Hepatic stellate cell (primary cell): Measurements from ENCODE around the gene GULP1.

Experiments used
- DNase-seq: peaks from one replicate; pipeline ENCODE4 v3.0.0; 2011; ENCODE audit warnings: low spot score

The GULP1 gene

GRCh38 chr2:188473306-188473705 is 181.6 kb downstream of the GULP1 start:
- DNase-seq: no peak

DNA sequence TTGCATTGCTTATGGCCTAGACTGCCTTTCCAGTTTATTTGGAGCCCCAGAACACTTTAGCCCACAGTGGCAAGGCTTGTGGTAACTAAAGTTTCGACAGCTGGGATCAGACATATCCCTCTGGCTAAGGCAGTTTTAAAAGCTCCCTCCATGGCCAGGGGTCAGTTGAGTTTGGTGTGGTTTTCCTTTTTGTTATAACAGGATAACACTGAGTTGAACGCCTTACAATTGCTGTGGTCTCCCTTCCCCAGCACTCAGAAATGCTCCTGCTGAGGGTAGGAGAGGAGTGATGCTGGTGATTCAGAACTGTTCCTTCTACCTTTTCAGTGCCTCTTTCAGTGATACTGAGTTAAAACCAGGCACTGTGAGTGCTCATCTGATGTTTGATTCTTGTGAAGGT is 182.6 kb downstream of the GULP1 start:
- DNase-seq: no peak

GRCh38 chr2:188475945-188476344 is 184.3 kb downstream of the GULP1 start:
- DNase-seq: no peak

- DNase-seq: no peak
Observed at GRCh38 chr2:188477564-188478103, 186.0 kb downstream of the GULP1 start.

DNA sequence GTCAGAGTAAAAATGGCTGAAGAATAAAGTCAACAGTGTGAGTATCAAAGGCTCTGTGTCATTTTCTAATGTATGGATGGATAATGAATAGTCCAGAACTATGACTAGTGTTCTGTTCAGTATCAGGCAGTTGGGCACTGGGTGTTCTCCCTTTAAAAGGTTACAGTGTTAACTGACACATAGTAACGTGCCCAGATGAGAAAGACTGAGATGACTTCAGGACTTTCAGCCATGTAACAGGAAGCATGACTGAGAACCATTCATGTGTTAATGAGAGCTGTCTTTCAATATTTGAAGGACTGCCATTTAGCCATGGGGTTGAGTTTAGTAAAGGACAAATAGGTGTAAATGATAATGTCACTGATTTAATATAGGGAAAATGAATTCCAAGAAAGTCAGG is 187.1 kb downstream of the GULP1 start:
- no peak for DNase-seq

GRCh38 chr2:188481474-188481873 is 189.8 kb downstream of the GULP1 start:
- DNase-seq: no peak

DNA sequence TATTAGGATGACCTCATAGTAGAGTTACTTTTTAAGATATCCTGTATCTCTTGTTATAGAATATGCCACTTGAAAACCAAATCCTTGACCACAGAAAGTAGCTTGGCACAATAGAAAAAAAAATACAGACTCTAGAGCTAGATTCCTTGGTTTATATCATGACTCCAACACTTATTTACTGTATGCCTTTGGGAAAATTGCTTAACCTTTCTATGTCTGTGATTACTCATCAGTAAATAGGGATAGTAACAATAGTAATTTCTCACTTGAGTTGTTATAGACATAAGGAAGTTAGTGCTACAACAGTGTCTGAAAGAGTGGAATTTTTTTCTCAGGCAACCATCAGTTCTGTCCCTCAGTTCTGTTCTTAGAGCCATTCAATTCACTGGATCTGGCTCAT is 193.8 kb downstream of the GULP1 start:
- no peak for DNase-seq

GRCh38 chr2:188492751-188493150 is 201.1 kb downstream of the GULP1 start:
- no peak for DNase-seq

- no peak for DNase-seq
Observed at GRCh38 chr2:188494906-188495305, 203.2 kb downstream of the GULP1 start.

GRCh38 chr2:188495969-188496431 is 204.3 kb downstream of the GULP1 start:
- no peak for DNase-seq

DNA sequence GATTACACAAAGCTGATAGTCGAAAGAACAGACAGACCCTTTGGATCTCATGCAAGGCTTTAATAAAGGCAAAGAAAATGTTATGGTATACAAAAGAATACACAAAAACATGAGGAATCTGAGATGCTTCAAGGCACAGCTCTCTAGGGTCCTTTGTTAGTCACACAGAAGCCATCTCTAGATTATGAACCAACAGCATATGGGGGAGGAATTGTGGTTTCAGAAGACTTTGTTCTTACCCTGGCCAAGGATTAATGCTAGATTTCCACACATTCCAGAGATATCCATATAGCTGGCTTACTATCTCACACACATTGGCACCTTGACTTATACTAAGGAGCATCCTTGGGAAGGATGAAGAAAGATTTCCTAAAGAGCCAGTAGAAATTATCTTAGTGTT is 206.1 kb downstream of the GULP1 start:
- DNase-seq: no peak

- DNase-seq: no peak
Observed at GRCh38 chr2:188503975-188504374, 212.3 kb downstream of the GULP1 start.

DNA sequence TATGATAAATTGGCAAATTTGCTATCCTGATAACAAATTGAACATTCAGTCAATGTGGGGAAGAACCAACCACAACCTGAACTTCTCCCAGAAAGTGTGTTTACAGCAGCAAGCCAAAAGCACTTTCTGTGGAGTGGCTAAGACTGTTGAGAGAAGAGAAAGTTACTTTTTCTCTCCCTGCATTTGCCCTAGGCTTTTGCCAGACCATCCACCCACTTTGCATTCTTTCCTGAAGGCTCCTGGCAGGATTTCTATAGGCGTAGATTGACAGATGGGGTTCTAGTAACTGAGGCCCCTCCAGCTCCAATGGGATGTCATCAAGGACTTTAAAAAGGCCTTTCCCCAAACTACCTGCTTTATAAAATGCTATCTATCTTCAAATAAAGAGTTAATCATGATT is 215.2 kb downstream of the GULP1 start:
- no peak for DNase-seq

DNA sequence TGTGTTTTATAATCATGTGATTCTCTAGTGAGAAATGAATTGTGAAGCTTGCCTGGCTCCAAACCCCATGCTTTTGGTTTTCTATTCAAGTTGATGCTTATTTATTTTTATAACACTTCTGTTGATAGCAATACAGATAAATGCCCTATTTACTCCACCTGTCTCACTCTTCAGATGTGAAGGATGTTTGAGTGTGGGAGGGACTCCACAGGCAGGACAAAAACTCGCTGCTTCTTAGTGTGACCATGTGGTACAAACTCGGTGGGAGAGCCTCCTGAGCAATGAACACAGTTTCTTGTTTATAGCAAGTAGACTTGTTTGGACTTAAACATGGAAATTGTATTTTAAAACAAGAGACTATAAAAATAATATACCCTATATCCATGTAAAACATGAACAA is 219.7 kb downstream of the GULP1 start:
- no peak for DNase-seq

DNA sequence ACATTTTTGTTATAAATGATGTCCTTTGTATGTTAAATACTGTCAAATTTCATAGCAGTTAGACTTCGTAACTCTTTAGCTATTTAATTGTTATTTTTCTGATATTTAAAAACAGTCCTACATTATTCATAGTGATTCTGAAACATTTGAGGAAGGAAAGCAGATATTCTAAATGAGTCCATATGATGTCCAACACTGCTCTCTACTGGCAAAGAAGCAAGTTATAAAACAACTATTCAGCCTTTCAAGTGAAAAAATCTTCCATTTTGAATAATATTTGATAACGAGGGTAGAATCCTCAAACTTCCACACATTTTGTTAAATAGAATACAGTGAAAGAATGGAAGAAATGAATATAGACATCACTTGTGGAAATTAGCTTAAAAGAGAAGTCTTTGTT is 220.8 kb downstream of the GULP1 start:
- no peak for DNase-seq

DNA sequence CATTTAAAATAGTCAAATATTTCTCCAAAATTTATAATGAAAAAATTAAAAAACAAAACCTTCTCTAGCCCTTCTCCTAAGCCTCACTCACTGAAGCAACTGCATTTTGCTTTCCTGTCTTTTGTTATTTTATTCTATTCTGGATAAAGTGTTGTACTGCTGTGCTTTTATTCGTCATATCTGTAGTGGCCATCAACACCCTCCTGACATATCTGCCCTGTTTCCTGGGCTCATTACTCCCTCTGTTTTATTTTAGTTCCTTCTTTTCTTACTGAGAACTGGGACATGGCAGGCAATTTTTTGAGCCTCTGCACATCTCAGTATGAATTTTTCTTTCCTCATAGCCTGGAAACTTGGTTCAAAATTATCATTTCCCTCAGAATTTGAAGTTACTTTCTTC is 224.2 kb downstream of the GULP1 start:
- no peak for DNase-seq

- no peak for DNase-seq
Observed at GRCh38 chr2:188517549-188518215, 226.0 kb downstream of the GULP1 start.

DNA sequence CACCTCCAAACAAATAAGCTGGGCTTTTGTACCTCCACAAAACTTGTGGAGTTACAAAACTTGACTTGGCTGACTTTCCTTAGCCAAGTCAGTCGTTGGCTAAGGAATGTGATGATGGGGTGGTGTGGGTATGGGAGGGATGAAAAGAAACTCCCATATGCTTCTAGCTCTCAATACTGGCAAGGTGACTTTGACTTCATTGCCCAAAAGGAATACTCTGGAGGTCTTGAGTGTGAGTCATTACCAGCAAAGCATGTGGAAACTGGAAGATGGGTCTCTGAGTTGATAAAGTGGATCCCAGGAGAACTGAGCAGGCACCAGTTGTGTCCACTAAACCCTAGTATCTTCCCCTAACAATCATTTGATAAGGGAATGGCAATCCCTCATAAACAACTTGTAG is 226.7 kb downstream of the GULP1 start:
- peak; percentile 6 for DNase-seq

DNA sequence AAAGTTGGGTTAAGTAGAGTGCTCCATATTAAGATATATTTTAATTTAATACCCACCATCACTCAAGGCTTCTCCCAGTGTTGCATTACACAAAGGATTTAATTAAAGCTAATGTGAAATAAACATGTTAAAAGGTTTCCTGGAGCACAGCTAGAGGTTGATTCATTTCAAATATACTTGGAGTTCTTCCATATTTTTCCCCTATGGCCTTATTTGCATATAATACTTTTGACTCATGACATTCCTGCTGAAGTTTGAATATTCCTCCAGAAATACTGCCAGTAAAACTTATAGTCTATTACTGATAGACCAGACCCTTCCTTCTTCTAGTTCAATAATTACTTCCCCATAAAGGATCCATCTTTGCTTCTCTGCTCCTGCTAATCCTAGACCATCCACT is 227.5 kb downstream of the GULP1 start:
- DNase-seq: no peak

- no peak for DNase-seq
Observed at GRCh38 chr2:188522517-188522916, 230.8 kb downstream of the GULP1 start.

- no peak for DNase-seq
Observed at GRCh38 chr2:188523919-188524318, 232.2 kb downstream of the GULP1 start.

DNA sequence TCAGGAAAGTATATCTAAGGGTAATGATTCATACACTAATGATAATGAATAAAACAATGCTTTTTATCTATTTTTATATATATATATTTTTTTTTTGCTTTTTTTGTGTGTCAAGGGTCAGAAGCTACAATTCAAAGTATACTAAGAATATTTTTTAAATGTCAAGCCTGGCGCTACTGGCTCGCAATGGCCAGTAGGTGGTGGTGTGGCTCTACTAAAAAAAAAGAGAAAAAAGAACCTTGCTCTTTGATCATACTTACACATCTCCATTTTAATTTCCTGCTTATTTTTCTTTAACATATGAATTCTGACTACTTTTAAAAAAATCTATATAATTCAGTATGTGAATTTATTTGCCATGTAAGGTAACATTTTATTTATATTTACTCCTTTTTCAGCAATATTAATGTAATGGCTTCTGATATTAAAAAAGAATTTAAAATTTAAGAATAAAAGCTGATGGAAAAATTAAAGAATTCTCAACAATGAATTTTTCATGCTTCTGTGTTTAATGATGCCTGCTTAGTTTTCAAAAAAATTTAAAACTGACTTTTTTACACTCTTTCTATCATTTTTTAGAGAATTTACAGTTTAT is 232.9 kb downstream of the GULP1 start:
- peak; percentile 12 for DNase-seq

GRCh38 chr2:188526701-188527100 is 235.0 kb downstream of the GULP1 start:
- no peak for DNase-seq

DNA sequence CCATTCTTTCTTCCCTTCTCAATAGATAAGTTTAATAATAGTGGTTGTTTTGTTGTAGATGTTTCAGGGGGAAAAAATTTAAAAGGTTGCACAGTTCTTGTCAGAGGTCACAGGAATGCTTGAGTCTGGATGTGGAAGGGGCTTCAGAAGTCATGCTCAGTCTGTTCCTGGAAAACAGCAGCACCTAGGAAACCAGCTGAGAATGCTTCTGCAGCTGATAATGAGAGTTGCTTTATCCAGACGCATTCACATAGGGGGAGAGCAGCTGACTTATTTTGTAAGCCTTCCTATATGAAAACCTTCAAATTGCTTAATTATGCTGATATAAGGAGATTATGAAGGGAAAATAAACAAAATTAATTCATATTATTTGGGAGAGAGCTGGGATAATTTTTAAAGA is 235.5 kb downstream of the GULP1 start:
- DNase-seq: peak; percentile 9
